DND-41 (cell line): ENCODE data around the gene RAD23A.

Experiments
- EZH2 ChIP-seq: IDR thresholded peaks from 3 replicates; pipeline ENCODE4 v1.6.1; 2012; ENCODE audit warnings: borderline replicate concordance, low read depth, mild to moderate bottlenecking, moderate library complexity, low read length, inconsistent platforms; ENCODE audit not compliant: severe bottlenecking
- TF ChIP-seq, protein P1 (sequence below): IDR thresholded peaks from 2 replicates; pipeline ENCODE4 v1.5.1; 2012; ENCODE audit warnings: borderline replicate concordance, low read length, moderate library complexity, mild to moderate bottlenecking; ENCODE audit not compliant: poor library complexity, severe bottlenecking; ENCODE audit errors: extremely low read depth

- TF ChIP-seq EZH2 = no peak
- TF ChIP-seq, protein P1, sequence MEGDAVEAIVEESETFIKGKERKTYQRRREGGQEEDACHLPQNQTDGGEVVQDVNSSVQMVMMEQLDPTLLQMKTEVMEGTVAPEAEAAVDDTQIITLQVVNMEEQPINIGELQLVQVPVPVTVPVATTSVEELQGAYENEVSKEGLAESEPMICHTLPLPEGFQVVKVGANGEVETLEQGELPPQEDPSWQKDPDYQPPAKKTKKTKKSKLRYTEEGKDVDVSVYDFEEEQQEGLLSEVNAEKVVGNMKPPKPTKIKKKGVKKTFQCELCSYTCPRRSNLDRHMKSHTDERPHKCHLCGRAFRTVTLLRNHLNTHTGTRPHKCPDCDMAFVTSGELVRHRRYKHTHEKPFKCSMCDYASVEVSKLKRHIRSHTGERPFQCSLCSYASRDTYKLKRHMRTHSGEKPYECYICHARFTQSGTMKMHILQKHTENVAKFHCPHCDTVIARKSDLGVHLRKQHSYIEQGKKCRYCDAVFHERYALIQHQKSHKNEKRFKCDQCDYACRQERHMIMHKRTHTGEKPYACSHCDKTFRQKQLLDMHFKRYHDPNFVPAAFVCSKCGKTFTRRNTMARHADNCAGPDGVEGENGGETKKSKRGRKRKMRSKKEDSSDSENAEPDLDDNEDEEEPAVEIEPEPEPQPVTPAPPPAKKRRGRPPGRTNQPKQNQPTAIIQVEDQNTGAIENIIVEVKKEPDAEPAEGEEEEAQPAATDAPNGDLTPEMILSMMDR = no peak
These were observed 55.5 kb downstream of the RAD23A start for GRCh38 chr19:13001166-13001501.
